ENCODE results near the gene PTPRN2.

PTPRN2 gene

DNA sequence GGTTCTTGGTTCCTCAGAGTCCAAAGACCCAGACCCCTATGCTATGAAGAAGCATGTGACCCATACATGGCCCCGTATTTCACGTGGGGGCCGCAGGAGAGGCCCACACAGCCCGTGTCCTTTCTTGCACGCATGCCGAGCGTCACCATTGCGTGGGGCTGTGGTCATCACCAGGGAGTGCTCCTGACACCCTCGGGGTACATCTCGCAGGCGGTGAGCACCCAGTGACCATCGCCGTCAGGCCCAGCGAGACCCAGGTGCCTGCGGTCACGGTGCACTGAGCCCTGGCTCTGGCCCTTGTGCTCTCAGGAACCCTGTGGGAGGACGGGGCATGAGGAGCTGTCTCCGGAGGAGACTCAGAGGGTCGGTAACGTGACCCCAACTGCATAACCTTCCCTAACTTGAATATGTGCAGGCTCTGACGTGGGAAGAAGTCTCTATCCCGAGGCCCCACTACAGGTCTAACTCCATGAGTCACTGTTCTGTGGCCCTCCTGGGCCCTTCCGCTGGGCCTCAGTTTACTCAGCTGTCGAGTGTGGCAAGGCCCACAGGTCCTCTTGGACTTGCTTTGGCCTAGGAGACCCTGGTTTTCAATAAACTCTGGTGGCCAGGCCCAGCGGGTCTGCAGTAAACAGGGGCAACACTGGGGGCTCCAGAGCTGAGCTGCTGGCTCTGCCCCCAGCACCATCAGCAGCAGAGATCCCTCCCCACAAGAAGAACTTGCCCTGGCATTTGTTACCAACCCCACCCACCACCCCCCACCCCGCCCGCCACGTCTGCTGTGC, 503.9 kb downstream of the PTPRN2 start:
- DNase-seq = no peak

- DNase-seq = no peak
These were observed 504.9 kb downstream of the PTPRN2 start for GRCh38 chr7:158082761-158083160.

DNA sequence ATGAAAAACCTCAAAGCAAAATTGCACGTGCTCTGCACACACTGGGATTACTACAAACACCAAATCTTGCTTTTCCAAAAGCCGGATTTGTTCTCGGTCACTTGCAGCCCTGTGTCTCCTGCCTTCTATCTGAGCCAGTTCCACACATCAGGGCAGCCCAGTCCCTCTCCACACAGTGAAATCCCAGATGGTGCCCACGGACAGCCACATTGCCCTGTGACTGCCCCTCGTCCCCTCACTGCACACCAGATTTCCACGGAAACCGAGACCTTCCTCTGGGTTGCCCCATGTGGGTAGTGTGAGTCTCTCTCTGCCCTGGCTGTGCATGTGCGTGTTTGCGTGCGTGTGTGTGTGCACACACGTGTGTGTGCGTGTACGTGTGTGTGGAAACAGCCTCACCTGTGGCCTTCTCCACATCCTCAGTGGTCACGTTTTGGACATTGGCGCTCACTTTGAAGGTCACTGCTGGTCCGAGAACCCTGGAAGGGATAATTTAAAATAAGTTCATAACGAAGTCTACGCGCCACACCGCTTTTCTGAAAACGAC, 506.7 kb downstream of the PTPRN2 start:
- DNase-seq = no peak

GRCh38 chr7:158077934-158078910, 509.4 kb downstream of the PTPRN2 start:
- DNase-seq = no peak

GRCh38 chr7:158077151-158077840, 510.3 kb downstream of the PTPRN2 start:
- DNase-seq = no peak

DNA sequence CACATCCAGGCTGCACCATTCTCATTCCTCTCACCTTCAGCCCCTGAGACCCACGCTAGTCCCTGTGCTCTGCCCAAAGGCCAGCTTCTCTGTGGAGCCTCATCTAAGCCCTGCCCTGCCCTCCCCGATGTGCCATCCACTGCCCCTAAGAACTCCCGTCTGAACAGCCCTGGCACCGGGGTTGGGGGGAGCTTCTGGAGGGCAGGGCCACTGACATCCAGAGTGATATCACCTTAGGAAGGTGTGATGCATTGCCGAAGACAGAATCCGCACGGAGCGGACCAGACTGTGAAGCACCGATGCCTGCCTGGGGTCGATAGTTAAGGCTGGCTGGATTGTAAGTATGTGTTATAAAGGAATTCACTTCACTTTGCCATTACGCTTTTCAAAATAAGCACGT, 511.0 kb downstream of the PTPRN2 start:
- no peak for DNase-seq

GRCh38 chr7:158076215-158076614, 511.4 kb downstream of the PTPRN2 start:
- no peak for DNase-seq

GRCh38 chr7:158075633-158076001, 512.0 kb downstream of the PTPRN2 start:
- no peak for DNase-seq

- no peak for DNase-seq
These were observed 512.6 kb downstream of the PTPRN2 start for GRCh38 chr7:158074896-158075632.

DNA sequence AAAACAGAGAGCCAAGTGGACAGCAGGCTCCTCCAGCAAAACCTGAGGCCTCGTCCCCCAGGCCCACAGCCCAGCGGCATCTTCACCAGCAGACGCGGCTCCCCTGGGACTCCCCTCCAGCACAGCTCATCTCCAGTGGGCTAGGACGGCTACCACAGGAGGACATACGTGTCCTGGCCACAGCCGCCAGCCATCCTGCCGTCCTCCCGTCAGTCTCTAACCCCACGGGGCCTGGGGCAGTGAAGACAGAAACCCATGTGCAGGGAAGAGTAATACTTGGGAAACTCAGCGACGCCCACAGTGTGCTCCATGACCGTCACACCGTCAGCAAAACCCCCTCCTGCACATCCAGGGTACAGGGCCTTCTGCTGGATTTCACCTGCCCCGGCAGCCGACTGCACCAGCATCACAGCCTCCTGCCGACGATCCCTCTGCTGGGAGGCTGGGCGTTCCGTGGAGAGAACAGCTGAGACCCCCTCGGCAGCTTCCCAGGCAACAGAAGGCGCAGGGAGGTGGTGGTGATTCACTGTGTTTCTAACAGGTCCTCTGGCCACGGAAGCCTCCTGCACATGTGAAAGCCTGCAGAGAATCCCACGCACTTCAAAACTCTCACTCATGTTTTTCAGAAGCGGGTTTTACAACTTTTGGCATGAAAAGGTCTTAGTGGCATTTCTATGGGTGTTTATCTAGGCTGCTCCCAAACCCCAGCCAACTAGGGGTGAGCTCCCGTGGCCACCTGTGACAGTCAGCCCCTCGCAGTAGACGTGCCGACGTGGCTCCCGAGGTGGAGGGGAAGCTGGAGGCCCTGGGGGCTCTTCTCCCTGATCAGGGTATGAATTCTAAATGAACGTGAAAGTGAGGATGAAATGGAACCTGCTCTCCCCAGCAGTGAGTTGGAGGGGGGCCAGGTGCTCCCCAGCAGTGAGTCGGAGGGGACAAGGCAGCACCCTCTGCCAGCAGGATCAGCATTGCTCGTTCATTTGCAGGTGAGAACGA, 513.5 kb downstream of the PTPRN2 start:
- no peak for DNase-seq

- no peak for DNase-seq
These were observed 514.5 kb downstream of the PTPRN2 start for GRCh38 chr7:158072991-158073730.

DNA sequence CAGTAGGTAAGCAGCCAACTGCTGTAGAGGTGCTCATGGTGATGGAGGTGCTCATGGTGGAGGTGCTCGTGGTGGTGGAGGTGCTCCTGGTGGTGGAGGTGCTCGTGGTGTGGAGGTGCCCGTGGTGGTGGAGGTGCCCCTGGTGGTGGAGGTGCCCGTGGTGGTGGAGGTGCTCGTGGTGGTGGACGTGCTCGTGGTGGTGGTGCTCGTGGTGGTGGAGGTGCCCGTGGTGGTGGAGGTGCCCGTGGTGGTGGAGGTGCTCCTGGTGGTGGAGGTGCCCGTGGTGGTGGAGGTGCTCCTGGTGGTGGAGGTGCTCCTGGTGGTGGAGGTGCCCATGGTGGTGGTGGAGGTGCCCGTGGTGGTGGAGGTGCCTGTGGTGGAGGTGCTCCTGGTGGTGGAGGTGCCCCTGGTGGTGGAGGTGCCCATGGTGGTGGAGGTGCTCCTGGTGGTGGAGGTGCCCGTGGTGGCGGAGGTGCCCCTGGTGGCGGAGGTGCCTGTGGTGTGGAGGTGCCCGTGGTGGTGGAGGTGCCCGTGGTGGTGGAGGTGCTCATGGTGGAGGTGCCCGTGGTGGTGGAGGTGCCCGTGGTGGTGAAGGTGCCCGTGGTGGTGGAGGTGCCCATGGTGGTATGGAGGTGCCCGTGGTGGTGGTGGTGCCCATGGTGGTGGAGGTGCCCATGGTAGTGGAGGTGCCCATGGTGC, 517.3 kb downstream of the PTPRN2 start:
- DNase-seq = no peak

DNA sequence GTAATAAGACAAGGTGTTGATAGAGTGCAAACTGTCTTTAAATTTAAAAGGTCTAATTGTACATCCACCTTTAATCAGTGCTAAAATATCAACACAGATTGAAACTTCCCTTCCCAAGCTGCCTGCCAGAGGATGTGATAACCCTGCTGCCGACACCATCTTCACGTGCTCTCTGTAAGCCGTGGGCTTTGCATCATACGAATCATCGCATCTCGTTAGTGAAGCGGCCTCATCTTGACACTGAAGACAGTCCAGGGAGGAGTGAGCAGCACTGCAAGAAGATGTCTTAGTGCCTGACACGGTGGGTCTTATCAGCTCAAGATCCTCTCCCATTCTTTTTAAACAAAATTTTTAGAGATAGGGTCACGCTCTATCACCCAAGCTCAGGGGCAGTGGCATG, 518.8 kb downstream of the PTPRN2 start:
- DNase-seq = no peak

DNA sequence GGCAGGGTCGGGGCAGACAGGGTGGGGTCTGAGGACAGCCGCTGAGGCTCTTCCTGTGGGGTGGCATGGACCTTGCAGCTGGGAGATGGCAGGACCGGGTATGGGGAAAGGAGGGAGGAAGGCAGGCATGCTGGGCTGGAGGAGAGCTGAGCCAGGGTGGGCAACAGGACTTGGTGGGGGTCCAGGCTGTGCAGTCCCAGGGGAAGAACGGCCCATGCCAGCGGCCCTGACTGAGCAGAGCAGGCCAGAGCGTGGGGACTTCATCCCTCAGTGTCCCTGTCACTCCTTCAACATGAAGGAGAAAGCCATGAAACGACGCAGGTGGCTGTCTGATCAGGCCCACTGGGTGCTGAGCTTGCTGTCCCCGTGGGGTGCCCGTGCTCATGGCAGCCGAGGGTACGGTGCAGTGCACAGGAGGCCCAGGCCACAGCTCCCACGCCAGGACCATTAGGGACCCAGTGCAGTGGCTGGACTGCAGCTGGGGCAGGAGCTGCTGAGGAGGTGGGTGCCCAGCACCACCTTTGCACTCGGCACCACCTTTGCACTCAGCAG, 519.6 kb downstream of the PTPRN2 start:
- DNase-seq = no peak

DNA sequence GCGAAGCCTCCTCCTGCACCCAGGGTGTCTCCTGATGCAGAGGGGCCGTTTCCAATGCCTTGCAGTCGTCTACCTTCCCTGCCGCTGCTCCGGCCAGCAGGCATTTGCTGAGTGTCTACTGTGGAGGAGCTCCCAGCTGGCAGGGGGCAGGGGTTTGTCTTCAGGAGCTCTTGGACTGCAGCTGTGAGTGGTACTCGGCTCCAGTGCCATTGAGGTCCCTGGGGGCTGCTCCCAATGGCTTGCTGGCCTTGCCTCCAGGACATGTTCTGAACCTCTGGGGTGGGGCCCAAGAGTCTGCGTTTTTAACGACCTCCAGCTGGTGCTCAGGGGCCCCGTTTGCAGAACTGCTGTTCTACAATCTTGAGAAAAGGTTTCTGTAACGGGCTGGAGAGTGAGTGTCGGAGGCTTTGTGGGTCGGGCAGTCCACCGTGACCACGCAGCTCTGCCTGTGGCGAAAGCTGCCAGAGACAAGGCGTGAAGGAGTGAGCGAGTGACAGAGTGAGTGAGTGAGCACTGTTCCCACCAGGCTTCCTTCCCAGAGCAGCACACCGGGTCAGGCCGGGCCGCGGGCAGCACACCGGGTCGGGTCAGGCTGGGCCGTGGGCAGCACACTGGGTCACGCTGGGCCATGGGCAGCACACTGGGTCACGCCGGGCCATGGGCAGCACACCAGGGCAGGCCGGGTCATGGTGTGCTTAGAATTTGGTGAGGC, 520.2 kb downstream of the PTPRN2 start:
- DNase-seq = no peak

DNA sequence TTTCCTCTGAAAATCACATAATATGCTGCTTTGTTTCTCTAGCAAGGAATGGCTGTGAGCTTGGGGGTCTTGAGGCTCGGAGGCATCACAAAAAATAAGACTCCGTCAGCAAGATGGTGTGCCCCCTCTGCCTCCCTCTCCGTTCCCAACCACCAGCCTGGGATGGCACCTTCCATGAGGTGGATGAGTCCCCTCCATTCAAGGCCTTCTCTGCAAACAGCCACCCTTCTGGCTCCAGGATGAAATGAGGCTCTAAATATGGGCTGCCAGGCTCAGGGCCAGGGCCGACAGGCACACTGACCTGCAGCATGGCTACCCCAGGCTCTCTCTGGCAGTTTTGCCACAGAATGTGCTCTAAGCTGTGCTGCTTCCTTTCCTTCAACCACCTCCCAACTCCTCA, 521.5 kb downstream of the PTPRN2 start:
- DNase-seq = no peak

DNA sequence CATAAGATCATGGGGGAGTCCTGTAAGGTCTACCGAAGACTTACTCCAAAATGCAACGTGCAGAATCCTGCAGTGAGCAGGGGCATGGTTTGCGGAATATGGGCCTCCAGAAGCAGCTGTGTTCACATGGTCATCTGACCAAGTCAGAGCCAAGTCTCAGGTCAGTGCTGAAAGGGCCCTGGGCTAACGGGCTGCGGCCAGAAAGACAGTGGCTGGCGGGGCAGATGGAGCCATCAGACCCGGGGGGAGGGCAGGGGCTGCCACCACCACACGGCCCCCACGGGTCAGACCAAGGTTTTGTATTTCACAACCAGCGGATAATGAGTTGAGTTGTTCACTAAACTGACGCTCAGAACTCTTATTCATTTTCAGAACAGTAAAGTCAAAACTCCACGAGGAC, 522.3 kb downstream of the PTPRN2 start:
- DNase-seq = no peak

DNA sequence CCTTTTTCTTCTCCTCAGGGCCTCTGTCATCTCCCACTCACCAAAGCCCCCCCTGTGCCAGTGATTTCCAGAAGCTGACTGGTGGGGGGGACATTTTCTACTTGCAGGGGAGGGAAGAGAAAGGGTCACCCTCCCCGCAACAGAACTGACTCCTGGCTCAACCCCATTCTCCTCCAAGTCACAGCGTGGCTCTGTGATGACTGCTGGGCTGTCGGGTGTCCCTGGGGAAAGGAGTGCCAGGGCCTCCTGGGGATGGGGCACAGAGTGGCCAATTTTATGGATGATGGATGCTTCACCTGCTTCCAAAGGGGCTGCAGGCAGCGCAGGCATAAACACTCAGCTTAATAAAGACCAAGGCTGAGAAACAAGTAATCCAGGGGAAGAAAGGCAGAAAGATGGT, 523.0 kb downstream of the PTPRN2 start:
- DNase-seq = no peak
